HL-60/S4 treated with retinoic acid at 250 ng/mL for 4 days and 3 days (cell line): ENCODE data around the gene MIX23.

Experiments used
- in situ Hi-C: fragments of 300-500 bp; cut with MboI; formaldehyde crosslinking; loops from 2 replicates; pipeline ENCODE4 v1.7.0; 2022; ENCODE audit warnings: low sequenced_read_pairs

The MIX23 gene

GRCh38 chr3:122382888-122383666 lies at the start of gene MIX23:
TSS of gene MIX23 (minus strand) at chr3:122383231. CDS start at chr3:122383224, 7 bp downstream.
- in situ Hi-C loops: no loop called here

DNA sequence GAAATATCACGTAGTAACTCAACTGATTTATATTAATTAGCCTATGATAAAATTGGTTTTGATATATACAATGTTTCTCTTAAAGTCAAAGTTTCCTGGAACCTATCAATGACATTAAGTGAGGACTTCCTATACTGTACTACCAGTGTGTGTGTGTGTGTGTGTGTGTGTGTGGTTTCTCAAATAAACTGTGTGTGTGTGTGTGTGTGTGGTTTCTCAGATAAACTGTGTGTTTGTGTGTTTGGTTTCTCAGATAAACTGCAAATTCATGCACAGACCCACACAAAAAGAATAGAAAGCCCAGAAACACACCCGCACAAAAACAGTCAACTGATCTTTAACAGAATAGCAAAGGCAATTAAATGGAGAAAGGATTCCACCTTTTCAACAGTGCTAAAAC lies 47.3 kb upstream of the MIX23 start:
- in situ Hi-C loops: no loop called here

DNA sequence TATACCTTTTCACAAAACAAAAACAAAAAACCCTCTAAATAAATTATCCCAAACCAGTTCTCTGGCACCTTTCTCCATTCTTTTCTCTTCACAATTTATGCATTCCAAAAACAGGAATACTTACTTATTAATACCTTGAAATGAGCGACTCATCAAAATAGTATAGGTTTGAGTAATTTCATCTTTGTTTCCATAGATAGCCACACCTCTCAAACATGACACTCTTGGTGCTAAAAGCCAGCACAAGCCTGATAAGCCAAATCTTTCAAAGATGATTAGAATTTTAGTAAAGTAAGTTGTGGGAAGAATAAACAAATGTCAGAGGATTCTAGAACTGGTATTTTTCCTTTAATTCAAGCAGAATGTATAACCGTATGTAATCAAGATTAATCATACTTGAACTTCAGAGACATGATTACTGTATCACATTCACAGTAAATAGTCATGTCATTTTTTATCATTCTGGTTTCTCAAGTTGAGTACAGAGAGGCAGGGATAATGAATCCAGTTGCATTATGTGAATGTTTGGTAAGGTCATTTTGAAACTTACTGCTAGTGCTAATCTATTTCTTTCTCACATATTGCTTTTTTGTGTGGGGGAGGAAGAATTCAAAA lies 44.9 kb upstream of the MIX23 start:
- in situ Hi-C loops: no loop called here

DNA sequence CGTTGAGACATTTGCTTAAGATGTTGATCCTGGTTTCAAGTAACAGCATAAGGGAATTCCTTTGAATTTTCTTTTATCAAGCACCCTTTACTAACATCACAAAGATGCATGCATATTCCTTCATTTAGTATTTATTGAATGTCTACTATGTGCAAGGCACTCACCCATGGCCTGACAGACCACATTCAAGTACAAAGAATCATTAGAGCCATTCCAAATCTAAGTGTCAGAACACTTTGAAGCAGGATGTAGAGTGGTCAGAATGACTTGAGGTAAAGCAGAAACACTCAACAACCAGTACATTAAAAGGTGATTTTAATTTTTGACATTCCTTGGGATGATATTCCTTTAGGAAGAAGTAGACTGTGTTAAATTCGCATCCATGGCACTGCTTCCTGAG lies 38.8 kb upstream of the MIX23 start:
- in situ Hi-C loops: no loop called here

DNA sequence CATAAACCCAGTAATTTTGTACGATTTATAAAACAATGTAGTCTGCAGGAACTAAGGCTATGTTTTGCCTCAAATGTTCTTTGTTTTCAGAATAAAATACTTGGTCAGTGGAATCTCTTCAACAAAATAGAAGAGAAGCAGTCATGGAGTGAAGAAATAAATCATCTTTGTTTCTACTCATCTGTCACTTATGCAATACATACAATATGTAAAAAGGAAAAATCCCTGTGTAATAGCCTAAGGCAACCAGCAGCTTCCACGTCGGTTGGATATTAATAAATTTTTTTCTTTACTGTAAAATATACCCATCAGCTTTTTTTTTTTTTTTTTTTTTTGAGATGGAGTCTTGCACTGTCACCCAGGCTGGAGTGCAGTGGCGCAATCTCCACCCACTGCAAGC lies 38.1 kb upstream of the MIX23 start:
- in situ Hi-C loops: no loop called here

GRCh38 chr3:122416966-122417365 lies 33.9 kb upstream of the MIX23 start:
- in situ Hi-C loops: no loop called here

DNA sequence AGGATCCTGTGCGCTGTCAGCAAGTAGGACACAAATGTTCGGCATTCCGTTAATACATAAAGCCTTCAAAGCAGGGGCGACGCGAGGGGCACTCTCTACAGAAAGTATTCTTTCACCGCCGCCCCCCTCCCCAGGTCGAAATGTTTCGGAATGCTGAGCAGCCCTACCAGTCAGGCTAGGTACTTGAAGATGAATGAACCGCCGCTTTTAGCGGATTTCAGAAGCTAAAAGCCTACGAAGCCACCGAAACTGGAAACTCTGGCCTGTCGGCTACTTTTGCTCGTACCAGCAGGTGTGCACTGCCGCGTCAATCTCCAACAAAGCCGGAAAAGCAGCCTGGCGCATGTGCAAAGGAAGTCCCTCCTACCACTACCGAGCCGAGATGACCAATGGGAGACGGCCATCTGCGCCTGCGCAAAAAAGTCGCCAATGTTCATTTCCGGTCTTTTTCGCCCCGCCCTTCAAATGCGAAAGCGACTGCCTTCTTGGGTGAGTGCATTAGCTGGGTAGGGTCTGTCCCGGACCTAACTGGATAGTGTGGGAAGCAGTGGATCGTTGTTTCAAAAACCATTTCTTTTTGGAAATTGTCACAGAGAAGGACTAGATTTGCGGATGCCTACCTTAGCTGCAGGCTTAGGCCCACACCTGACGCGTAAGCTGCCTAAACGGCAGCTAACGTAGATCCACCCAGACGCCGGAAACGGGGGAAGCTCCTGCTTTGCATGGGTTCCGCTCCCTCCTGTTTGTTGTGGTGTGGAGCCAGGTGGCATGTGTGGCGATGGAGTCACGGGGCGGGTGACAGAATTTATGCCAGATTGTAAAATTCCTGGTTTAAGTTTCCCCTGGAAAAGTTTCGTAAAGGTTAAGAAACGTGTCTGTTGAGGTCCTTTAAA lies 33.0 kb upstream of the MIX23 start, which contains the start of gene WDR5B:
WDR5B (minus strand) TSS at position 301 of the 893 bp plus-strand sequence. CDS start 534 bp downstream, outside the sequence.
- in situ Hi-C loops: no loop called here

GRCh38 chr3:122415104-122415744 lies 32.2 kb upstream of the MIX23 start:
- in situ Hi-C loops: no loop called here

DNA sequence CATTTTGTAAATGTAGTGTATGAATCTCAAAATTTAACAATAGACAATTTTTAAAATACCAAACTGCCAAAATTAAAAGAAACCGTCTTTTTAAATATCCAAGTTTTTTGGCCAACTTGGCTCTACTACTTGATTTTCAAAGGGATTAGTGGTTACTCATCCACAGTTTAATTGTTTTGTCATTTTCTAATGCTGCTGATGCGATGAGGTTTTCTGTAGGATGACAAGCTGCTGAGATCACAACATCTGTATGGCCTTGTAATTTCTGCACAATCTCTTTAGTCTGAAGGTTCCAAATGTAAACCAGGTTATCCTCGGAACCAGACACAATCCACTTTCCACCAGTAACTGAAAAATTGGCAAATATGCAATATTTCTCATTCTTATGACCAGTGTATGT lies 31.4 kb upstream of the MIX23 start:
- in situ Hi-C loops: no loop called here

GRCh38 chr3:122410639-122411038 lies 27.6 kb upstream of the MIX23 start:
- in situ Hi-C loops: no loop called here

DNA sequence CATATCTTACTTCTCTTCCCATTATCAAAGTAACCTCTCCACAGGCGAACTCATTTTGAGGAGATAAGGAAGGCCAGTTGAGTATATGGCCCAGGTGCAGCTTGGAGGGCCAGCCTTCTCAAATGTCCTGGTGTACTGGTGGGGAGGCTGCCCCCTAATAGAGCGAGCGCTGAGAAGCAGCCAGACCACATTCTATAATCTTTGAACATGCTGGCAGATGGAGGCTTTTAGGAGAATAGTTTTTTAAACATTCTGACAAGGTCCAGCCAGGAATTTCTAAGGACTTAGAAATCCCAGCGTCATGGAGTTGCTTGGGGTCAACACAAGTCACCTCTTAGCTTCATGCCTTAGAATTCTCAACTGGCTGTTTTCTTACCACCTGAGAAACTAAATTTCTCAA lies 27.1 kb upstream of the MIX23 start:
- in situ Hi-C loops: no loop called here

- in situ Hi-C loops: no loop called here
Measured at GRCh38 chr3:122409446-122409845, 26.4 kb upstream of the MIX23 start.

- in situ Hi-C loops: no loop called here
Measured at GRCh38 chr3:122407946-122408345, 24.9 kb upstream of the MIX23 start.

DNA sequence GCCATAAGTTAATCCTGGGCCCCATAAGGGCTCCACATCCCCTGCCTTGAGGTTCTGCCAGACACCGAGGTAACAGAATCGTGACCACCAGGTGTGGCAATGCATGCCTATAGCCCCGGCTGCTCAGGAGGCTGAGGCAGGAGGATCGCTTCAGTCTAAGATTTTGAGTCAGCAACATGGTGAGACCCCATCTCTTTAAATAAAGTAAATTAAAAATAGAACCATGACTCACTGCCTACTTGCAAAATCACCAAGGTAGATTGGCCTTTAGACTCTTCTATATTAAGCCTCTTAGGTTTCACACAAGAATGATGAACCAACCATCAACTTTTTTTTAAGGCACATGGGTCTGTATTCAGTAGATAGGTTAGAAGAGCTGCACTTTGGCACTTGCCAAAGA lies 23.2 kb upstream of the MIX23 start:
- in situ Hi-C loops: no loop called here

DNA sequence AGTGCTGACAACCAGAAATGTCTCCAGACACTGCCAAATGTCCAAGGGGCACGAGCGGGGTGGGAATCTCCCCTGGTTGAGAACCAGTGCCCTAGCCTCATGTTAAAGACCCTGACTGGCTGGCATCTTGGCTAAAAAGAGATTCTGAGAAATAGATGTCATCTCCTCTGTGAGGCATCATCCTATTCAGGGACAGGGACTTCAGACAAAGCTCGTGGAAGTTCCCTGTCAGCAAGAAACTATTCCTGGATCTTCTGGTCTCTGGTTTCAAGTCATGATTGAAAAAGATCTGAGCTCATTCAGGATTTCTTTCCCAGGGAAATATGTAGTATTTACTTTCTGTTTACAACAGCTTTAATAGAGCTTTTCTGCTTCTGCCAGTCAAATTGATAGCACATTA lies 22.0 kb upstream of the MIX23 start:
- in situ Hi-C loops: no loop called here

- in situ Hi-C loops: no loop called here
Measured at GRCh38 chr3:122403489-122403888, 20.5 kb upstream of the MIX23 start.

- in situ Hi-C loops: no loop called here
Measured at GRCh38 chr3:122398920-122399319, 15.9 kb upstream of the MIX23 start.

GRCh38 chr3:122397201-122397600 lies 14.2 kb upstream of the MIX23 start:
- in situ Hi-C loops: no loop called here

GRCh38 chr3:122396511-122396910 lies 13.5 kb upstream of the MIX23 start:
- in situ Hi-C loops: no loop called here

DNA sequence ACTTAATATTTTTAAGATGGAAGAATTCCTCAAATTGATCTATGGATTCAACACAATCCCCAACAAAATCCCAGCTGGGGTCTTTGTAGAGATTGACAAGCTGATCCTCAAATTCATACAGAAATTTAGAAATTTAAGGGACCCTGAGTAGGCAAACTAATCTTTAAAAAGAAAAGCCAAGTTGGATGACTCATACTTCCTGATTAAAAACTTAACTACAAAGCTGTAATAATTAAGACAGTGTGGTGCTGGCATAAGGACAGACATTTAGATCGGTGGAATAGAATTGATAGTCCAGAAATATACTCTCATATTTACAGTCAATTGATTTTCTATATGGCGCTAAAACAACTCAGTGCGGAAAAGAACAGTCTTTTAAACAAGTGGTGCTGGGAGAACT lies 12.6 kb upstream of the MIX23 start:
- in situ Hi-C loops: no loop called here

- in situ Hi-C loops: no loop called here
Measured at GRCh38 chr3:122394173-122394572, 11.1 kb upstream of the MIX23 start.
